ENCODE data around the gene RBM14. TPM values are rescaled to one million over a fixed set of nuclear protein-coding genes. Genes with fewer than 3 reads are reported as not detected.

Gene RBM14
- total RNA-seq, 1 donor from 2014 or later: 124 TPM

- no peaks in the 10 kb centered on the region for H3K4me1 Mint-ChIP-seq (ENCODE audit: low read depth)
- no peak overlapping the region for H3K4me3 Mint-ChIP-seq (ENCODE audit: low read depth)
- DNase-seq (ENCODE audit: low spot score, unreplicated experiment): no peak
- peaks cover 27% of the 10 kb centered on the region for H3K36me3 Mint-ChIP-seq (ENCODE audit: insufficient read depth)
- H3K9me3 Mint-ChIP-seq (ENCODE audit: low read depth): no peaks in the 10 kb centered on the region
- no peak overlapping the region for H3K27ac Mint-ChIP-seq
- H3K27me3 Mint-ChIP-seq: no peaks in the 10 kb centered on the region
- no peak for TF ChIP-seq CTCF (IDR thresholded peaks at IDR 0.05; ENCODE audit: unreplicated experiment)
Measured at GRCh38 chr11:66628061-66628603, 11.7 kb downstream of the RBM14 start.

- Mint-ChIP-seq H3K27ac (no peak overlapping the region), H3K4me3 (ENCODE audit: low read depth) (no peak overlapping the region), H3K27me3 (no peaks in the 10 kb centered on the region), H3K4me1 (ENCODE audit: low read depth) (no peaks in the 10 kb centered on the region), H3K36me3 (ENCODE audit: insufficient read depth) (peaks cover 24% of the 10 kb centered on the region), H3K9me3 (ENCODE audit: low read depth) (no peaks in the 10 kb centered on the region)
- no peak for TF ChIP-seq CTCF (IDR thresholded peaks at IDR 0.05; ENCODE audit: unreplicated experiment)
- DNase-seq (ENCODE audit: low spot score, unreplicated experiment): no peak
Measured at GRCh38 chr11:66629356-66629755, 12.9 kb downstream of the RBM14 start.

- no peak overlapping the region for H3K4me3 Mint-ChIP-seq (ENCODE audit: low read depth)
- no peak overlapping the region for H3K27ac Mint-ChIP-seq
- no peaks in the 10 kb centered on the region for H3K4me1 Mint-ChIP-seq (ENCODE audit: low read depth)
- H3K9me3 Mint-ChIP-seq (ENCODE audit: low read depth): no peaks in the 10 kb centered on the region
- TF ChIP-seq CTCF (IDR thresholded peaks at IDR 0.05; ENCODE audit: unreplicated experiment): no peak
- DNase-seq (ENCODE audit: low spot score, unreplicated experiment): no peak
- peaks cover 23% of the 10 kb centered on the region for H3K36me3 Mint-ChIP-seq (ENCODE audit: insufficient read depth)
- no peaks in the 10 kb centered on the region for H3K27me3 Mint-ChIP-seq
Measured at GRCh38 chr11:66631883-66632282, 15.5 kb downstream of the RBM14 start.

DNA sequence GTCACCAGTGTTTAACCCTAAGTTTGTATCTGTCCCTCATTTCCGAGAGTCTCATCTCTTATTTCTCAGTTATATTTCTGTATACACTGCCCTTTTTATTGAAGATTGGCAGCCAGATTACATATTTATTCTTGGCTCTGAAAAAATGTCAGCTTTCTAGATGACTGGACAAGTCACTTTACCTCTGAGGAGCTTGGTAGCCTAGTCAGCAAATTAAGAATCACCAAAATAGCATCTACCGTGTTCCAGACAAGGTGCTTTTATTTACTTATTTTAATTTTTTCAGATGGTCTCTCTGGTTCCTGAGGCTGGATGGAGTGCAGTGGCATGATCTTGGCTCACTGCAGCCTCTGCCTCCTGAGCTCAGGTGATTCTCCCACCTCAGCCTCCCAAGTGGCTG lies 16.5 kb downstream of the RBM14 start:
- no peak for TF ChIP-seq CTCF (IDR thresholded peaks at IDR 0.05; ENCODE audit: unreplicated experiment)
- no peaks in the 10 kb centered on the region for H3K9me3 Mint-ChIP-seq (ENCODE audit: low read depth)
- DNase-seq (ENCODE audit: low spot score, unreplicated experiment): no peak
- peaks cover 21% of the 10 kb centered on the region for H3K36me3 Mint-ChIP-seq (ENCODE audit: insufficient read depth)
- H3K4me3 Mint-ChIP-seq (ENCODE audit: low read depth): no peak overlapping the region
- no peaks in the 10 kb centered on the region for H3K27me3 Mint-ChIP-seq
- H3K4me1 Mint-ChIP-seq (ENCODE audit: low read depth): peaks cover 6% of the 10 kb centered on the region
- no peak overlapping the region for H3K27ac Mint-ChIP-seq

GRCh38 chr11:66636411-66636810 lies 20.0 kb downstream of the RBM14 start:
- Mint-ChIP-seq H3K4me1 (ENCODE audit: low read depth) (peaks cover 28% of the 10 kb centered on the region), H3K27me3 (no peaks in the 10 kb centered on the region), H3K4me3 (ENCODE audit: low read depth) (no peak overlapping the region), H3K9me3 (ENCODE audit: low read depth) (no peaks in the 10 kb centered on the region), H3K36me3 (ENCODE audit: insufficient read depth) (peaks cover 22% of the 10 kb centered on the region), H3K27ac (peak overlapping the region; percentile 65)
- no peak for TF ChIP-seq CTCF (IDR thresholded peaks at IDR 0.05; ENCODE audit: unreplicated experiment)
- DNase-seq (ENCODE audit: low spot score, unreplicated experiment): no peak

Data from progenitor cell of endocrine pancreas (in vitro differentiated cells).